NCI-H128 (cell line): ENCODE results near the gene CIT.

Experiments
- DNase-seq: peaks from one replicate; lab custom pipeline; 2025; ENCODE audit not compliant: unreplicated experiment; lab: John Stamatoyannopoulos, UW

The CIT gene

GRCh38 chr12:119808441-119808840 lies 68.7 kb downstream of the CIT start:
- no peak for DNase-seq

- DNase-seq = no peak
Observed at GRCh38 chr12:119807380-119807779, 69.7 kb downstream of the CIT start.

- no peak for DNase-seq
Observed at GRCh38 chr12:119804011-119804641, 73.0 kb downstream of the CIT start.

GRCh38 chr12:119803381-119803791 lies 73.7 kb downstream of the CIT start:
- no peak for DNase-seq

GRCh38 chr12:119802472-119802871 lies 74.6 kb downstream of the CIT start:
- no peak for DNase-seq

- no peak for DNase-seq
Observed at GRCh38 chr12:119797090-119797489, 80.0 kb downstream of the CIT start.

GRCh38 chr12:119796292-119796691 lies 80.8 kb downstream of the CIT start:
- no peak for DNase-seq

GRCh38 chr12:119791453-119791852 lies 85.7 kb downstream of the CIT start:
- DNase-seq = no peak

- DNase-seq = no peak
Observed at GRCh38 chr12:119788786-119789185, 88.3 kb downstream of the CIT start.

GRCh38 chr12:119786539-119786938 lies 90.6 kb downstream of the CIT start:
- DNase-seq = no peak

GRCh38 chr12:119784673-119785072 lies 92.4 kb downstream of the CIT start:
- no peak for DNase-seq

- DNase-seq = no peak
Observed at GRCh38 chr12:119783787-119784186, 93.3 kb downstream of the CIT start.

- DNase-seq = no peak
Observed at GRCh38 chr12:119781804-119782203, 95.3 kb downstream of the CIT start.

GRCh38 chr12:119780786-119781434 lies 96.2 kb downstream of the CIT start:
- DNase-seq = peak; percentile 3

GRCh38 chr12:119775246-119775895 lies 101.7 kb downstream of the CIT start:
- no peak for DNase-seq

- no peak for DNase-seq
Observed at GRCh38 chr12:119772431-119772830, 104.7 kb downstream of the CIT start.

GRCh38 chr12:119770146-119770545 lies 107.0 kb downstream of the CIT start:
- DNase-seq = no peak

- DNase-seq = no peak
Observed at GRCh38 chr12:119762619-119763018, 114.5 kb downstream of the CIT start.

GRCh38 chr12:119758722-119759121 lies 118.4 kb downstream of the CIT start:
- DNase-seq = no peak

- no peak for DNase-seq
Observed at GRCh38 chr12:119758234-119758633, 118.9 kb downstream of the CIT start.

GRCh38 chr12:119751961-119752360 lies 125.2 kb downstream of the CIT start:
- DNase-seq = no peak

GRCh38 chr12:119749666-119750065 lies 127.5 kb downstream of the CIT start:
- no peak for DNase-seq
